Tibial artery (tissue), 4 donors: Measurements from ENCODE around the gene JKAMP.
"Not testable (repeated sequence)": the region's sequence is repeated elsewhere in the genome, so short reads cannot be mapped to it uniquely, and the experiment has no call there.

Experiments used
- DNase-seq, 2 donors: peaks; one replicate each; pipeline ENCODE4 v3.0.0-alpha.2; 2019
- H3K27ac ChIP-seq, 2 donors: fragments of 200-600 bp; sonication (generic) in 1 of 2; 1 replicate in 1 of 2; 2 replicates in 1 of 2; pipeline ENCODE4 v1.5.1; 2018 to 2019; ENCODE audit warnings: mild to moderate bottlenecking in 1 of 2
- H3K27me3 ChIP-seq, 2 donors: fragments of 200-600 bp; sonication (generic) in 1 of 2; one replicate each; pipeline versions ENCODE4 v1.5.1 to v1.6.0; 2016 to 2019
- H3K36me3 ChIP-seq, 3 donors: fragments of 200-600 bp; sonication (generic) in 2 of 3; one replicate each; pipeline ENCODE4 v1.5.1; 2016 to 2019; ENCODE audit warnings: mild to moderate bottlenecking in 2 of 3
- H3K4me1 ChIP-seq, 4 donors: fragments of 200-600 bp; sonication (generic) in 2 of 4; 1 replicate in 3 of 4; 2 replicates in 1 of 4; pipeline ENCODE4 v1.5.1; 2016 to 2019
- H3K4me3 ChIP-seq, 2 donors: fragments of 200-600 bp; sonication (generic) in 1 of 2; 1 replicate in 1 of 2; 2 replicates in 1 of 2; pipeline ENCODE4 v1.5.1; 2018 to 2019; ENCODE audit warnings: mild to moderate bottlenecking in 2 of 2
- H3K9me3 ChIP-seq, 3 donors: fragments of 200-600 bp; sonication (generic) in 1 of 3; one replicate each; pipeline ENCODE4 v1.5.1; 2016 to 2019
- CTCF ChIP-seq, 2 experiments: fragments of 200-600 bp in 1 of 2; fragments of 450-650 bp in 1 of 2; IDR thresholded peaks; one replicate each; pipeline ENCODE4 v1.5.1; 2017 to 2019; ENCODE audit warnings: antibody characterized with exemption in 2 of 2, mild to moderate bottlenecking in 1 of 2, moderate library complexity in 1 of 2
- intact Hi-C: fragments of 100-400 bp; cut with DNase I; formaldehyde crosslinking; loops from one replicate; pipeline ENCODE4 v1.15.0; 2023; ENCODE audit warnings: low total_unique reads

JKAMP gene

GRCh38 chr14:59483819-59484638, at the start of gene JKAMP, which contains the start of gene L3HYPDH:
TSS of gene JKAMP (plus strand) at chr14:59484517. CDS start at chr14:59484590, 73 bp downstream.
TSS of gene L3HYPDH (minus strand) at chr14:59484408. CDS start at chr14:59484316, 92 bp downstream.
- Histone ChIP-seq H3K4me3 (peak within 1 kb of the TSS; percentile 76 to 88), H3K4me1 (peaks cover 0 to 63% (median 35%) of the 10 kb centered on the region in 4 donors), H3K9me3 (no peaks in the 10 kb centered on the region), H3K27ac (peak within 1 kb of the TSS; percentile 88 to 96), H3K36me3 (peaks cover 0 to 12% (median 6%) of the 10 kb centered on the region in 3 donors), H3K27me3 (no peaks in the 10 kb centered on the region)
- intact Hi-C loops = loop anchor here (10.0 kb wide), 1 partner anchor 1661 kb away; no protein-coding TSS in a partner anchor
- peak; percentile 98 for DNase-seq
- peak; percentile 63 to 74 for TF ChIP-seq CTCF (IDR thresholded peaks at IDR 0.05)

GRCh38 chr14:59435101-59435500, 49.2 kb upstream of the JKAMP start:
- no peak for TF ChIP-seq CTCF (IDR thresholded peaks at IDR 0.05)
- intact Hi-C loops = no loop called here

GRCh38 chr14:59435987-59436386, 48.3 kb upstream of the JKAMP start:
- H3K4me3 ChIP-seq = no peak overlapping the region
- H3K27ac ChIP-seq = peak overlapping the region; percentile 63
- H3K27me3 ChIP-seq = no peaks in the 10 kb centered on the region
- intact Hi-C loops = no loop called here
- H3K9me3 ChIP-seq = no peaks in the 10 kb centered on the region
- TF ChIP-seq CTCF (IDR thresholded peaks at IDR 0.05) = no peak
- peaks cover 0 to 76% (median 10%) of the 10 kb centered on the region in 4 donors for H3K4me1 ChIP-seq
- no peak for DNase-seq
- H3K36me3 ChIP-seq = no peaks in the 10 kb centered on the region

More at GRCh38 chr14:59435101-59435500, 49.2 kb upstream of the JKAMP start:
- no peak overlapping the region for H3K4me3 ChIP-seq
- H3K27me3 ChIP-seq = no peaks in the 10 kb centered on the region
- peak overlapping the region; percentile 63 for H3K27ac ChIP-seq
- no peaks in the 10 kb centered on the region for H3K9me3 ChIP-seq
- no peak for DNase-seq
- peaks cover 0 to 68% (median 10%) of the 10 kb centered on the region in 4 donors for H3K4me1 ChIP-seq
- no peaks in the 10 kb centered on the region for H3K36me3 ChIP-seq

- no peak for TF ChIP-seq CTCF (IDR thresholded peaks at IDR 0.05)
- Histone ChIP-seq H3K4me1 (peaks cover 0 to 64% (median 10%) of the 10 kb centered on the region in 4 donors), H3K9me3 (no peaks in the 10 kb centered on the region), H3K4me3 (no peak overlapping the region), H3K27ac (peak overlapping the region; percentile 63 to 65), H3K36me3 (no peaks in the 10 kb centered on the region), H3K27me3 (no peaks in the 10 kb centered on the region)
- intact Hi-C loops = no loop called here
- no peak for DNase-seq
Observed at GRCh38 chr14:59438195-59438647, 46.1 kb upstream of the JKAMP start.

- H3K4me1 ChIP-seq = peaks cover 0 to 65% (median 10%) of the 10 kb centered on the region in 4 donors
- no peaks in the 10 kb centered on the region for H3K36me3 ChIP-seq
- DNase-seq = no peak
- no peak overlapping the region for H3K4me3 ChIP-seq
- TF ChIP-seq CTCF (IDR thresholded peaks at IDR 0.05) = no peak
- H3K9me3 ChIP-seq = no peaks in the 10 kb centered on the region
- intact Hi-C loops = no loop called here
- H3K27me3 ChIP-seq = no peaks in the 10 kb centered on the region
- H3K27ac ChIP-seq = peak overlapping the region; percentile 63 to 65
Observed at GRCh38 chr14:59439256-59439965, 44.9 kb upstream of the JKAMP start.

- H3K9me3 ChIP-seq, DNase-seq, H3K4me3 ChIP-seq, H3K27me3 ChIP-seq, H3K36me3 ChIP-seq, H3K27ac ChIP-seq, intact Hi-C loops: not testable (repeated sequence)
- peaks cover 0 to 11% (median 1%) of the 10 kb centered on the region in 4 donors for H3K4me1 ChIP-seq
Observed at GRCh38 chr14:59448673-59449072, 35.6 kb upstream of the JKAMP start.
